ENCODE data around the gene STRN3. TPM values are rescaled to one million over a fixed set of nuclear protein-coding genes. Genes with fewer than 3 reads are reported as not detected.

Gene STRN3, protein sequence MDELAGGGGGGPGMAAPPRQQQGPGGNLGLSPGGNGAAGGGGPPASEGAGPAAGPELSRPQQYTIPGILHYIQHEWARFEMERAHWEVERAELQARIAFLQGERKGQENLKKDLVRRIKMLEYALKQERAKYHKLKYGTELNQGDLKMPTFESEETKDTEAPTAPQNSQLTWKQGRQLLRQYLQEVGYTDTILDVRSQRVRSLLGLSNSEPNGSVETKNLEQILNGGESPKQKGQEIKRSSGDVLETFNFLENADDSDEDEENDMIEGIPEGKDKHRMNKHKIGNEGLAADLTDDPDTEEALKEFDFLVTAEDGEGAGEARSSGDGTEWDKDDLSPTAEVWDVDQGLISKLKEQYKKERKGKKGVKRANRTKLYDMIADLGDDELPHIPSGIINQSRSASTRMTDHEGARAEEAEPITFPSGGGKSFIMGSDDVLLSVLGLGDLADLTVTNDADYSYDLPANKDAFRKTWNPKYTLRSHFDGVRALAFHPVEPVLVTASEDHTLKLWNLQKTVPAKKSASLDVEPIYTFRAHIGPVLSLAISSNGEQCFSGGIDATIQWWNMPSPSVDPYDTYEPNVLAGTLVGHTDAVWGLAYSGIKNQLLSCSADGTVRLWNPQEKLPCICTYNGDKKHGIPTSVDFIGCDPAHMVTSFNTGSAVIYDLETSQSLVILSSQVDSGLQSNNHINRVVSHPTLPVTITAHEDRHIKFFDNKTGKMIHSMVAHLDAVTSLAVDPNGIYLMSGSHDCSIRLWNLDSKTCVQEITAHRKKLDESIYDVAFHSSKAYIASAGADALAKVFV
- total RNA-seq (2014; rRNA removed; shearing (Covaris generic)) (24.2 and 25.2 TPM in 2 replicates), total RNA-seq (2022) (37.0 and 39.1 TPM in 2 replicates), Bru-seq, nascent RNA (percentile 92 among the genes with signal in this experiment), BruChase-seq, experiment 1, labeled RNA remaining after a 6-hour chase (percentile 91 among the genes with signal in this experiment), BruChase-seq, experiment 2, labeled RNA remaining after a 2-hour chase (percentile 86 among the genes with signal in this experiment)
- long read RNA-seq, transcript STRN3-201 (16 exons, 3,970 nt), result major isoform, 18 of 38 reads
- long read RNA-seq, partial matches to known transcripts, result 1 of 38 reads
- long read RNA-seq, other reads (novel, unspliced or antisense), result 15 of 38 reads

DNA sequence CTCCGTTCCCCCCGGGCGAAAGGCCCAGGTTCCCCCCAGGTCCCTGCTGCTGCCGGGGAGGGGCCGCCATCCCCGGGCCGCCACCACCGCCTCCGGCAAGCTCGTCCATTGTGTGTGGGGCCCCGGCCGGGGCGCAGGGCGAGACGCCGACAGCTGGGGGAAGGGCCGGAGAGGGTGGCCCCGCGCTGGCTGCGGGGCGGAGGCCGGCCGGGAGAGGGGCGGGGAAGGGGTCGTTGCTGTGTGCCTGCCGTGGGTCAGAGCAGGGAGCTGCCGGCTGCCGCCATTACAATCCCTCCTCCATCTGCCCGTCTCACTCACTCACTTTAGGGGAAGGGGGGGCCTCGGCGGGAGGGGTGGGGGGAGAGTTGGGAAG lies at the start of gene STRN3:
Gene STRN3 (minus strand): TSS at position 303 of the 373 bp plus-strand sequence. CDS start 194 bp downstream, at position 109.
- no peak for DNase-seq (ENCODE audit: low spot score)
- Histone ChIP-seq H3K4me1 (ENCODE audit: insufficient read depth, low read length, poor library complexity, severe bottlenecking) (peaks cover 25% of the 10 kb centered on the region), H3K27ac (ENCODE audit: low read depth, low read length, poor library complexity, severe bottlenecking) (peak within 1 kb of the TSS; percentile 76), H4K20me1 (ENCODE audit: insufficient read depth, low read length) (peaks cover 27% of the 10 kb centered on the region), H3K4me2 (ENCODE audit: low read length) (peak within 1 kb of the TSS; percentile 100), H3K79me2 (ENCODE audit: insufficient read depth, low read depth, low read length) (peaks cover 59% of the 10 kb centered on the region), H3K9me2 (ENCODE audit: insufficient read depth, low read length) (no peaks in the 10 kb centered on the region), H3K4me3 (ENCODE audit: low read depth, low read length, poor library complexity, severe bottlenecking) (peak within 1 kb of the TSS; percentile 98), H3K9me3 (ENCODE audit: low read length) (no peaks in the 10 kb centered on the region), H2AFZ (ENCODE audit: low read length) (peak within 1 kb of the TSS; percentile 84), H3K36me3 (ENCODE audit: insufficient read depth, low read length) (peaks cover 21% of the 10 kb centered on the region)
- no TSS peak for BruUV-seq (replicated peaks)
- ChIA-PET POLR2A (interaction anchor here (0.5 to 2.0 kb wide), 19 partner anchors 12 to 394 kb away, joined by 3 to 11 read pairs (median 4); partner anchors contain the start of gene HEATR5A), CTCF (ENCODE audit: unreplicated experiment) (interaction anchor here (1.3 kb wide), 1 partner anchor 183 kb away, joined by 3 read pairs; no protein-coding TSS in a partner anchor)
- TF ChIP-seq, protein P1, sequence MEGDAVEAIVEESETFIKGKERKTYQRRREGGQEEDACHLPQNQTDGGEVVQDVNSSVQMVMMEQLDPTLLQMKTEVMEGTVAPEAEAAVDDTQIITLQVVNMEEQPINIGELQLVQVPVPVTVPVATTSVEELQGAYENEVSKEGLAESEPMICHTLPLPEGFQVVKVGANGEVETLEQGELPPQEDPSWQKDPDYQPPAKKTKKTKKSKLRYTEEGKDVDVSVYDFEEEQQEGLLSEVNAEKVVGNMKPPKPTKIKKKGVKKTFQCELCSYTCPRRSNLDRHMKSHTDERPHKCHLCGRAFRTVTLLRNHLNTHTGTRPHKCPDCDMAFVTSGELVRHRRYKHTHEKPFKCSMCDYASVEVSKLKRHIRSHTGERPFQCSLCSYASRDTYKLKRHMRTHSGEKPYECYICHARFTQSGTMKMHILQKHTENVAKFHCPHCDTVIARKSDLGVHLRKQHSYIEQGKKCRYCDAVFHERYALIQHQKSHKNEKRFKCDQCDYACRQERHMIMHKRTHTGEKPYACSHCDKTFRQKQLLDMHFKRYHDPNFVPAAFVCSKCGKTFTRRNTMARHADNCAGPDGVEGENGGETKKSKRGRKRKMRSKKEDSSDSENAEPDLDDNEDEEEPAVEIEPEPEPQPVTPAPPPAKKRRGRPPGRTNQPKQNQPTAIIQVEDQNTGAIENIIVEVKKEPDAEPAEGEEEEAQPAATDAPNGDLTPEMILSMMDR (conservative IDR thresholded peaks at IDR 0.05; ENCODE audit: low read length), result no peak
- no peak for TF ChIP-seq EZH2phosphoT487 (IDR thresholded peaks at IDR 0.05; ENCODE audit: borderline replicate concordance, low read depth, low read length)
- intact Hi-C loops (cut with micrococcal nuclease; ENCODE audit: unreplicated experiment), result loop anchor here (2.0 to 5.0 kb wide), 3 partner anchors 45 to 181 kb away; partner anchors contain the start of gene HECTD1

DNA sequence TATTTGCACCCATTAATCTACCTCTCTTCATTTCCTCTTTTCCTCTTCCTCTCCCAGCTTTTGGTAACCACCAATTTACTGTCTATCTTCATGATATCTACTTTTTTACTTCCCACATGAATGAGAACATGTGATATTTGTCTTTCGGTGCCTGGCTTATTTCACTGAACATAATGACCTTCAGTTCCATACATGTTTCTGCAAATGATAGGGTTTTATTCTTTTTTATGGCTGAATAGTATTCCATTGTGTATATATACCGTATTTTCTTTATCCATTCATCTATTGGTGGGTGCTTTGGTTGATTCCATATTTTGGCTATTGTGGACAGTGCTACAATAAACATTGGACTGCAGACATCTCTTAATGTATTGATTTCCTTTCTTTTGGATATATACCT lies 49.0 kb upstream of the STRN3 start:
- no peak overlapping the region for H3K4me2 ChIP-seq (ENCODE audit: low read length)
- H2AFZ ChIP-seq (ENCODE audit: low read length), result no peak overlapping the region
- POLR2A ChIA-PET, result interaction anchor here (0.9 kb wide), 1 partner anchor 149 kb away, joined by 5 read pairs; no protein-coding TSS in a partner anchor
- BruUV-seq (replicated peaks), result no TSS peak
- no peak for DNase-seq (ENCODE audit: low spot score)
- no peaks in the 10 kb centered on the region for H3K4me1 ChIP-seq (ENCODE audit: insufficient read depth, low read length, poor library complexity, severe bottlenecking)
- CTCF ChIA-PET (ENCODE audit: unreplicated experiment), result no interaction called here
- no peak overlapping the region for H3K27ac ChIP-seq (ENCODE audit: low read depth, low read length, poor library complexity, severe bottlenecking)
- intact Hi-C loops (cut with micrococcal nuclease; ENCODE audit: unreplicated experiment), result no loop called here
- 0 out of 2 replicates have a peak, but pooled peaks cover 6% of the 10 kb centered on the region for H3K36me3 ChIP-seq (ENCODE audit: insufficient read depth, low read length)
- H3K79me2 ChIP-seq (ENCODE audit: insufficient read depth, low read depth, low read length), result no peaks in the 10 kb centered on the region
- H3K9me3 ChIP-seq (ENCODE audit: low read length), result no peaks in the 10 kb centered on the region
- no peaks in the 10 kb centered on the region for H4K20me1 ChIP-seq (ENCODE audit: insufficient read depth, low read length)
- no peak overlapping the region for H3K4me3 ChIP-seq (ENCODE audit: low read depth, low read length, poor library complexity, severe bottlenecking)
- TF ChIP-seq EZH2phosphoT487 (IDR thresholded peaks at IDR 0.05; ENCODE audit: borderline replicate concordance, low read depth, low read length), result no peak
- TF ChIP-seq, protein P1 (conservative IDR thresholded peaks at IDR 0.05; ENCODE audit: low read length), result no peak
- no peaks in the 10 kb centered on the region for H3K9me2 ChIP-seq (ENCODE audit: insufficient read depth, low read length)

All from OCI-LY7 (cell line).